Natural killer cell (primary cell): Measurements from ENCODE around the gene NOD1. TPM values are rescaled to one million over a fixed set of nuclear protein-coding genes. Genes with fewer than 3 reads are reported as not detected.

ENCODE experiments used
- ATAC-seq, 3 donors: fragments of 150-1000 bp in 2 of 3; fragments of 200-7000 bp in 1 of 3; cut with Tn5 transposase; 1 replicate in 1 of 3; 2 replicates in 2 of 3; pipeline ENCODE4 v1.10.0; 2021; ENCODE audit warnings: mild to moderate bottlenecking in 2 of 3, moderate library complexity in 2 of 3
- DNase-seq, 2 donors: peaks; one replicate each; pipeline versions ENCODE4 v3.0.0 to v3.0.0-alpha.2; 2013 to 2021; ENCODE audit warnings: mixed read lengths in 1 of 2
- H3K27ac ChIP-seq: one replicate; pipeline ENCODE4 v1.5.1; 2013; ENCODE audit warnings: mild to moderate bottlenecking, low read length
- H3K27me3 ChIP-seq: one replicate; pipeline ENCODE4 v1.6.1; 2013; ENCODE audit warnings: low read length; ENCODE audit not compliant: control insufficient read depth, insufficient read depth
- H3K36me3 ChIP-seq: one replicate; pipeline ENCODE4 v1.6.1; 2013; ENCODE audit warnings: low read length; ENCODE audit not compliant: control insufficient read depth, insufficient read depth
- H3K4me1 ChIP-seq: one replicate; pipeline ENCODE4 v1.6.1; 2013; ENCODE audit warnings: low read length; ENCODE audit not compliant: control insufficient read depth, insufficient read depth
- H3K4me3 ChIP-seq: one replicate; pipeline ENCODE4 v1.5.1; 2013; ENCODE audit warnings: low read length
- H3K9me3 ChIP-seq: one replicate; pipeline ENCODE4 v1.6.1; 2013; ENCODE audit warnings: low read length; ENCODE audit not compliant: control insufficient read depth, insufficient read depth
- H3K27ac Mint-ChIP-seq, 2 donors: one replicate each; pipeline ENCODE4 v1.8.0; 2022; ENCODE audit warnings: mild to moderate bottlenecking in 2 of 2, mixed read lengths in 2 of 2, moderate library complexity in 1 of 2
- H3K27me3 Mint-ChIP-seq, 2 donors: one replicate each; pipeline ENCODE4 v1.8.0; 2022; ENCODE audit warnings: low read depth in 2 of 2, mixed read lengths in 2 of 2
- H3K36me3 Mint-ChIP-seq: one replicate; pipeline ENCODE4 v1.8.0; 2022; ENCODE audit warnings: mixed read lengths
- H3K4me1 Mint-ChIP-seq, 2 donors: one replicate each; pipeline ENCODE4 v1.8.0; 2022; ENCODE audit warnings: mixed read lengths in 2 of 2
- H3K4me3 Mint-ChIP-seq: one replicate; pipeline ENCODE4 v1.8.0; 2022; ENCODE audit warnings: mild to moderate bottlenecking, moderate library complexity, mixed read lengths
- H3K9me3 Mint-ChIP-seq, 2 donors: one replicate each; pipeline ENCODE4 v1.8.0; 2022; ENCODE audit warnings: mixed read lengths in 2 of 2
- CTCF ChIP-seq: fragments of 200-600 bp; IDR thresholded peaks from one replicate; pipeline ENCODE4 v1.8.0; 2022; ENCODE audit warnings: antibody characterized with exemption
- WGBS: methylation state at CpG from one replicate; pipeline ENCODE4 v1.1.7; 2013; ENCODE audit warnings: missing lambda C conversion rate; ENCODE audit not compliant: insufficient coverage; 5-methylcytosine and 5-hydroxymethylcytosine counted together
- intact Hi-C: fragments of 100-400 bp; cut with micrococcal nuclease; formaldehyde crosslinking; loops from one replicate; pipeline ENCODE4 v1.14.2; 2022
- total RNA-seq, 4 donors: library from RNA; stranded (reverse); fragments of 120-200 nt in 1 of 4; gene quantifications; one replicate each; pipeline versions ENCODE4 v1.2.3 to v1.2.4, GENCODE V29; 2013 to 2022

NOD1 gene
- total RNA-seq, 3 donors from 2014 or later (not counting 1 experiment from before 2014, with no cell fraction given), result 28.2 to 32.4 (median 31.2) TPM

- H3K4me3 ChIP-seq, result no peak overlapping the region
- 98% methylated on average over 4 of the region's 4 CpGs for WGBS
Measured at GRCh38 chr7:30446266-30446665, 32.3 kb downstream of the NOD1 start.

GRCh38 chr7:30445770-30446169, 32.8 kb downstream of the NOD1 start:
- Histone ChIP-seq H3K4me3 (no peak overlapping the region), H3K4me1 (peaks cover 9% of the 10 kb centered on the region), H3K36me3 (peaks cover 34% of the 10 kb centered on the region), H3K9me3 (no peaks in the 10 kb centered on the region), H3K27ac (peak overlapping the region; percentile 3), H3K27me3 (no peaks in the 10 kb centered on the region)
- H3K4me3 Mint-ChIP-seq, result no peak overlapping the region
- H3K27ac Mint-ChIP-seq, result peak overlapping the region; percentile 14 to 66
- peak; percentile 44 for TF ChIP-seq CTCF
- 23% methylated on average over 5 of the region's 7 CpGs for WGBS
- H3K9me3 Mint-ChIP-seq, result no peaks in the 10 kb centered on the region
- H3K4me1 Mint-ChIP-seq, result peaks cover 5 to 10% of the 10 kb centered on the region in 2 donors
- intact Hi-C loops, result loop anchor here (10.0 kb wide), 2 partner anchors 119 to 171 kb away; no protein-coding TSS in a partner anchor
- ATAC-seq (peak; percentile 99 to 100 (median 99)), DNase-seq (peak; percentile 78 to 79)
- H3K36me3 Mint-ChIP-seq, result no peaks in the 10 kb centered on the region
- H3K27me3 Mint-ChIP-seq, result no peaks in the 10 kb centered on the region

More at GRCh38 chr7:30446266-30446665, 32.3 kb downstream of the NOD1 start:
- TF ChIP-seq CTCF, result no peak
- DNase-seq (no peak), ATAC-seq (no peak)
- Mint-ChIP-seq H3K4me1 (peaks cover 5 to 10% of the 10 kb centered on the region in 2 donors), H3K4me3 (no peak overlapping the region), H3K27ac (peak overlapping the region; percentile 14 to 66), H3K9me3 (no peaks in the 10 kb centered on the region), H3K36me3 (no peaks in the 10 kb centered on the region), H3K27me3 (no peaks in the 10 kb centered on the region)
- Histone ChIP-seq H3K27ac (peak overlapping the region; percentile 3), H3K4me1 (peaks cover 9% of the 10 kb centered on the region), H3K9me3 (no peaks in the 10 kb centered on the region), H3K36me3 (peaks cover 38% of the 10 kb centered on the region), H3K27me3 (no peaks in the 10 kb centered on the region)
- intact Hi-C loops, result loop anchor here (10.0 kb wide), 2 partner anchors 119 to 171 kb away; no protein-coding TSS in a partner anchor

GRCh38 chr7:30437823-30438574, 40.6 kb downstream of the NOD1 start:
- H3K27me3 Mint-ChIP-seq, result no peaks in the 10 kb centered on the region
- no peak overlapping the region for H3K4me3 Mint-ChIP-seq
- TF ChIP-seq CTCF, result no peak
- DNase-seq (no peak), ATAC-seq (no peak)
- peaks cover 12% of the 10 kb centered on the region for H3K4me1 ChIP-seq
- no peak overlapping the region for H3K4me3 ChIP-seq
- no peaks in the 10 kb centered on the region for H3K9me3 Mint-ChIP-seq
- H3K9me3 ChIP-seq, result no peaks in the 10 kb centered on the region
- H3K27ac Mint-ChIP-seq, result no peak overlapping the region
- H3K36me3 ChIP-seq, result peaks cover 38% of the 10 kb centered on the region
- H3K36me3 Mint-ChIP-seq, result peaks cover 23% of the 10 kb centered on the region
- peaks cover 0 to 5% of the 10 kb centered on the region in 2 donors for H3K4me1 Mint-ChIP-seq
- H3K27me3 ChIP-seq, result no peaks in the 10 kb centered on the region
- 93% methylated on average over 21 of the region's 21 CpGs for WGBS
- no peak overlapping the region for H3K27ac ChIP-seq
- intact Hi-C loops, result no loop called here
